Measurements from ENCODE around the gene UBE2J2. TPM values are rescaled to one million over a fixed set of nuclear protein-coding genes. Genes with fewer than 3 reads are reported as not detected.

UBE2J2 gene
- total and polyA plus RNA-seq, 2 of the 13 experiments (the other 11 are each of a cell fraction or from before 2014, with no cell fraction given), result 25.4 to 29.4 TPM

DNA sequence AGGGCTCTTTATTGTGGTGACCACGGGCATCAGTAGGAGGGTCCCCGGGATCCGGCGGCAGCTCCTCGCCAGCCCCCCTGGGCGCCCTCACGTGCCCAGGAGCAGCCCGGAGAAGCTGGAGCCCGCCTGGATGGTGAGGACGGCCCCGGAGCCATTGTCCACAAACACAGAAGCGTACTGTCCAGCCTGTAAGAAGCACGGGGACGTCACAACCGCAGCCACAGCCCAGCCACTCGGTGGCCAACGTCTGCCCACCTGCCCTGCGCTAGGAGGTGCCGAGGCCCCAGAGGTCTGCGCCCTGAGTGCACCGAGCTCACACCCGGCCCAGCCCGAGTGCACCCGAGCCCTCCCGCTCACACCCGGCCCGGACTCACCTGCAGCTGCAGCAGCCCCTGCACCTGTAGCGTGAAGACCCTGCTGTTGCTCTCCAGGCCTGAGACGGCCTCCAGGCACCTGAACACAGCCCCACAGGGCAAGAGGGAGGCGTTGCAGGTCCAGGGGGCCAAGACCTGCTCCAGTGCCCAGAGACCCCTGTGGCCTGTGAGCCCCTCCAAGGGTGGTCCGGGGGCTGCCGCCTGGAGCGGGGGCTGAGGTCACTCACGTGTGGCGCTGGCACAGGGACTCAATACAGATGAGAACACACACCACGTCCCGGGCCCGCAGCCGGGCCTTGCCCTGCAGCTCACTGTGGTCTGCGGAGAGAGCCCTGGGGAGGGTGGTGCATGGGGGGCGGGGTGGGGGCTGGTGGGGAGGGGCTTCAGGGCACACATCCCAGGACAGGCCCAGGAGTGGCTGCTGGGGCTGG, 31.0 kb downstream of the UBE2J2 start:
- intact Hi-C loops (cut with micrococcal nuclease; ENCODE audit: unreplicated experiment) (no loop called here), in situ Hi-C loops (cut with HindIII; ENCODE audit: extremely low pct_ligation_motif_present, low pct_unique_long_range_greater_than_20kb) (no loop called here)
- CTCF ChIA-PET (ENCODE audit: low intra/inter-chr PET ratio, low total read pairs), result no interaction called here
- no peaks in the 10 kb centered on the region for H4K20me1 ChIP-seq (ENCODE audit: insufficient read depth, low read length)
- ATAC-seq (no peak), FAIRE-seq (no peak), DNase-seq (ENCODE audit: low spot score) (no peak)
- no peaks in the 10 kb centered on the region for H3K9me3 ChIP-seq (ENCODE audit: low read length)
- no TSS peak for BruUV-seq (replicated peaks)
- no peak overlapping the region for H3K27ac ChIP-seq (ENCODE audit: extremely low read length, insufficient read depth, low read length)
- no peak overlapping the region for H3K4me2 ChIP-seq (ENCODE audit: low read depth, low read length)
- H3K4me3 ChIP-seq (replicated peaks in 1 of 3; ENCODE audit: insufficient read depth in 1 of 3, low read depth in 2 of 3, low read length in 3 of 3), result no peak overlapping the region
- no peak overlapping the region for H3K9ac ChIP-seq (ENCODE audit: insufficient read depth, low read depth, low read length)
- TF ChIP-seq SIX1 (CRISPR knock-in tag; IDR thresholded peaks at IDR 0.05; ENCODE audit: borderline replicate concordance) (no peak), ZNF768 (CRISPR knock-in tag; IDR thresholded peaks at IDR 0.05) (no peak), SP2 (CRISPR knock-in tag; IDR thresholded peaks at IDR 0.05) (no peak), PAWR (CRISPR knock-in tag; IDR thresholded peaks at IDR 0.05; ENCODE audit: borderline replicate concordance) (no peak)
- TF ChIP-seq, protein P1, sequence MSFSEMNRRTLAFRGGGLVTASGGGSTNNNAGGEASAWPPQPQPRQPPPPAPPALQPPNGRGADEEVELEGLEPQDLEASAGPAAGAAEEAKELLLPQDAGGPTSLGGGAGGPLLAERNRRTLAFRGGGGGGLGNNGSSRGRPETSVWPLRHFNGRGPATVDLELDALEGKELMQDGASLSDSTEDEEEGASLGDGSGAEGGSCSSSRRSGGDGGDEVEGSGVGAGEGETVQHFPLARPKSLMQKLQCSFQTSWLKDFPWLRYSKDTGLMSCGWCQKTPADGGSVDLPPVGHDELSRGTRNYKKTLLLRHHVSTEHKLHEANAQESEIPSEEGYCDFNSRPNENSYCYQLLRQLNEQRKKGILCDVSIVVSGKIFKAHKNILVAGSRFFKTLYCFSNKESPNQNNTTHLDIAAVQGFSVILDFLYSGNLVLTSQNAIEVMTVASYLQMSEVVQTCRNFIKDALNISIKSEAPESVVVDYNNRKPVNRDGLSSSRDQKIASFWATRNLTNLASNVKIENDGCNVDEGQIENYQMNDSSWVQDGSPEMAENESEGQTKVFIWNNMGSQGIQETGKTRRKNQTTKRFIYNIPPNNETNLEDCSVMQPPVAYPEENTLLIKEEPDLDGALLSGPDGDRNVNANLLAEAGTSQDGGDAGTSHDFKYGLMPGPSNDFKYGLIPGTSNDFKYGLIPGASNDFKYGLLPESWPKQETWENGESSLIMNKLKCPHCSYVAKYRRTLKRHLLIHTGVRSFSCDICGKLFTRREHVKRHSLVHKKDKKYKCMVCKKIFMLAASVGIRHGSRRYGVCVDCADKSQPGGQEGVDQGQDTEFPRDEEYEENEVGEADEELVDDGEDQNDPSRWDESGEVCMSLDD (CRISPR knock-in tag; IDR thresholded peaks at IDR 0.05; ENCODE audit: borderline replicate concordance), result no peak
- TF ChIP-seq, protein P2, sequence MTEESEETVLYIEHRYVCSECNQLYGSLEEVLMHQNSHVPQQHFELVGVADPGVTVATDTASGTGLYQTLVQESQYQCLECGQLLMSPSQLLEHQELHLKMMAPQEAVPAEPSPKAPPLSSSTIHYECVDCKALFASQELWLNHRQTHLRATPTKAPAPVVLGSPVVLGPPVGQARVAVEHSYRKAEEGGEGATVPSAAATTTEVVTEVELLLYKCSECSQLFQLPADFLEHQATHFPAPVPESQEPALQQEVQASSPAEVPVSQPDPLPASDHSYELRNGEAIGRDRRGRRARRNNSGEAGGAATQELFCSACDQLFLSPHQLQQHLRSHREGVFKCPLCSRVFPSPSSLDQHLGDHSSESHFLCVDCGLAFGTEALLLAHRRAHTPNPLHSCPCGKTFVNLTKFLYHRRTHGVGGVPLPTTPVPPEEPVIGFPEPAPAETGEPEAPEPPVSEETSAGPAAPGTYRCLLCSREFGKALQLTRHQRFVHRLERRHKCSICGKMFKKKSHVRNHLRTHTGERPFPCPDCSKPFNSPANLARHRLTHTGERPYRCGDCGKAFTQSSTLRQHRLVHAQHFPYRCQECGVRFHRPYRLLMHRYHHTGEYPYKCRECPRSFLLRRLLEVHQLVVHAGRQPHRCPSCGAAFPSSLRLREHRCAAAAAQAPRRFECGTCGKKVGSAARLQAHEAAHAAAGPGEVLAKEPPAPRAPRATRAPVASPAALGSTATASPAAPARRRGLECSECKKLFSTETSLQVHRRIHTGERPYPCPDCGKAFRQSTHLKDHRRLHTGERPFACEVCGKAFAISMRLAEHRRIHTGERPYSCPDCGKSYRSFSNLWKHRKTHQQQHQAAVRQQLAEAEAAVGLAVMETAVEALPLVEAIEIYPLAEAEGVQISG (CRISPR knock-in tag; IDR thresholded peaks at IDR 0.05), result no peak
- no peaks in the 10 kb centered on the region for H3K27me3 ChIP-seq (ENCODE audit: control insufficient read depth in 1 of 2, insufficient read depth in 2 of 2, low read length in 2 of 2)
- WGBS (ENCODE audit: low lambda C conversion rate), result 70% methylated on average over 6 of the region's 41 CpGs
- H3K36me3 ChIP-seq (replicated peaks in 1 of 2; ENCODE audit: control insufficient read depth in 1 of 2, insufficient read depth in 2 of 2, low read length in 2 of 2), result no peaks in the 10 kb centered on the region
- H3K79me2 ChIP-seq (ENCODE audit: insufficient read depth, low read length), result no peaks in the 10 kb centered on the region
- no peak overlapping the region for H2AFZ ChIP-seq (ENCODE audit: low read length)
- H3K4me1 ChIP-seq (ENCODE audit: insufficient read depth, low read length), result peaks cover 43% of the 10 kb centered on the region
- POLR2A ChIA-PET, result no interaction called here

Measured in HepG2 (cell line).